Measurements from ENCODE around the gene SEMA3A.

DNA sequence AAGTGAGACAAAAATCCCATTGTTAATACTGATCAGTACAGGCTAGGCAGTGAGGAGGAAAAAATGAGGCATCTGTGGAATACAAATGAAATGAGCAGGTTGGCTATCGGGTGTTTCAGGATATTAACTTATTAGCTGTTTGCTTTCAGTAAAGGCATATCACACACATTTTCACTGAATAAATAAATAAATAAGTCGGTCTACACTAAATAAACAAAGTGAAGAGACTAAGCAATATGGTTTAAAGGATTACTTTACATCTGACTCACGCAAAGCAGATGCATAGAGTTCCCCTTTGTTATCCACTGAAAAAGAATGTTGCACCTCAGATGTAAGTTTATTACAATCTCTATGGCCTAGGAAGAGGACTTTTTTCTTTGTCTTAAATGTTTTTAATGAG, 6.3 kb upstream of the SEMA3A start:
- TF ChIP-seq, protein P1, sequence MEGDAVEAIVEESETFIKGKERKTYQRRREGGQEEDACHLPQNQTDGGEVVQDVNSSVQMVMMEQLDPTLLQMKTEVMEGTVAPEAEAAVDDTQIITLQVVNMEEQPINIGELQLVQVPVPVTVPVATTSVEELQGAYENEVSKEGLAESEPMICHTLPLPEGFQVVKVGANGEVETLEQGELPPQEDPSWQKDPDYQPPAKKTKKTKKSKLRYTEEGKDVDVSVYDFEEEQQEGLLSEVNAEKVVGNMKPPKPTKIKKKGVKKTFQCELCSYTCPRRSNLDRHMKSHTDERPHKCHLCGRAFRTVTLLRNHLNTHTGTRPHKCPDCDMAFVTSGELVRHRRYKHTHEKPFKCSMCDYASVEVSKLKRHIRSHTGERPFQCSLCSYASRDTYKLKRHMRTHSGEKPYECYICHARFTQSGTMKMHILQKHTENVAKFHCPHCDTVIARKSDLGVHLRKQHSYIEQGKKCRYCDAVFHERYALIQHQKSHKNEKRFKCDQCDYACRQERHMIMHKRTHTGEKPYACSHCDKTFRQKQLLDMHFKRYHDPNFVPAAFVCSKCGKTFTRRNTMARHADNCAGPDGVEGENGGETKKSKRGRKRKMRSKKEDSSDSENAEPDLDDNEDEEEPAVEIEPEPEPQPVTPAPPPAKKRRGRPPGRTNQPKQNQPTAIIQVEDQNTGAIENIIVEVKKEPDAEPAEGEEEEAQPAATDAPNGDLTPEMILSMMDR (conservative IDR thresholded peaks at IDR 0.05; ENCODE audit: low read length), result no peak
- no peak for TF ChIP-seq EZH2phosphoT487 (IDR thresholded peaks at IDR 0.05; ENCODE audit: borderline replicate concordance, low read depth, low read length)

All from OCI-LY7 (cell line).